Sigmoid colon (tissue), 3 donors: Measurements from ENCODE around the gene ITPRIP.

ENCODE experiments used
- POLR2A ChIP-seq, 2 donors: fragments of 450-650 bp; IDR thresholded peaks; one replicate each; pipeline ENCODE4 v1.6.1; 2016; ENCODE audit warnings: antibody characterized with exemption in 2 of 2, mild to moderate bottlenecking in 2 of 2, moderate library complexity in 2 of 2
- TF ChIP-seq, protein P1 (sequence below), 4 experiments: fragments of 450-650 bp in 3 of 4; fragments of 200-600 bp in 1 of 4; IDR thresholded peaks; one replicate each; pipeline ENCODE4 v1.5.1; 2016 to 2019; ENCODE audit warnings: antibody characterized with exemption in 4 of 4, mild to moderate bottlenecking in 3 of 4, moderate library complexity in 2 of 4

DNA sequence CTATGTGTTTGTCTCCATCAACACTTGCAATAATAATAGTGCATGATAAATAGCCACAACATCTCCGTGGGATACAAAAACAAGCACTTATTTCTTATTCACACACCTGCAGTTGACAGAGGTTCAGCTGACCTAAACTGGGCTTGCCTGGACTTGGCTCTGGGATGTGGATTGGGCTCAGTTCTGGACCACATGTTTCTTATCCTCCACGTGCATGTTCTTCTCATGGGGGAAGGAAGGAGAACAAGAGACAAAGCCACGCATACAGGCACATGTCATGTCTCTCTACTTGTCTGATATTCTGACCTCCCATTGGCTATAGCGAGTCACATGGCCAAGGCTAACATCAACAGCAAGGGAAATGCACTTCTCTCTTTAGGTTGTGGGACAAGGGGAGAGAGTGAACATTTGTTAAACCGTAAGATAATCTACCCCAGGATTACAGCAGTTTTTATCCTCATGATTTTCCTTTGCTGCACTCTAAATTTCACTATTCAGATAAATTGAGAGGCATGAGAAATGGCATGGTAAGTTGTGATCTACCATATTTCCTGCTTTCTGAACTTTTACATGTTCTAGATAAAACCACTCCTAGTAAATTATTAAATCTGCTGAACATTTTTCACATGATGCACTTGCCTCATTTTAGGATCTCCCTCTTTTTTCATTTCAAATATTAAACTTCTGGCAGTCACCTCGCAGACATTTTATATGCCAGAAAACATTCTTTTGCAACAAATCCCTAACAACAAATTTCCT, 49.0 kb upstream of the ITPRIP start:
- TF ChIP-seq, protein P1, sequence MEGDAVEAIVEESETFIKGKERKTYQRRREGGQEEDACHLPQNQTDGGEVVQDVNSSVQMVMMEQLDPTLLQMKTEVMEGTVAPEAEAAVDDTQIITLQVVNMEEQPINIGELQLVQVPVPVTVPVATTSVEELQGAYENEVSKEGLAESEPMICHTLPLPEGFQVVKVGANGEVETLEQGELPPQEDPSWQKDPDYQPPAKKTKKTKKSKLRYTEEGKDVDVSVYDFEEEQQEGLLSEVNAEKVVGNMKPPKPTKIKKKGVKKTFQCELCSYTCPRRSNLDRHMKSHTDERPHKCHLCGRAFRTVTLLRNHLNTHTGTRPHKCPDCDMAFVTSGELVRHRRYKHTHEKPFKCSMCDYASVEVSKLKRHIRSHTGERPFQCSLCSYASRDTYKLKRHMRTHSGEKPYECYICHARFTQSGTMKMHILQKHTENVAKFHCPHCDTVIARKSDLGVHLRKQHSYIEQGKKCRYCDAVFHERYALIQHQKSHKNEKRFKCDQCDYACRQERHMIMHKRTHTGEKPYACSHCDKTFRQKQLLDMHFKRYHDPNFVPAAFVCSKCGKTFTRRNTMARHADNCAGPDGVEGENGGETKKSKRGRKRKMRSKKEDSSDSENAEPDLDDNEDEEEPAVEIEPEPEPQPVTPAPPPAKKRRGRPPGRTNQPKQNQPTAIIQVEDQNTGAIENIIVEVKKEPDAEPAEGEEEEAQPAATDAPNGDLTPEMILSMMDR (IDR thresholded peaks at IDR 0.05) = no peak
- TF ChIP-seq POLR2A (IDR thresholded peaks at IDR 0.05) = no peak
